GM12891 (cell line): ENCODE results near the gene UNC13C.

Source experiments
- DNase-seq: peaks from one replicate; pipeline ENCODE4 v3.0.0; 2011; ENCODE audit warnings: low spot score; ENCODE audit not compliant: insufficient read length
- FAIRE-seq: peaks from 2 replicates; lab custom pipeline; 2011; peaks lifted over from hg19 to GRCh38; lab: Jason Lieb, UNC
- PAX5 ChIP-seq: IDR thresholded peaks from 2 replicates; pipeline ENCODE4 v1.6.1; 2011; ENCODE audit warnings: low read length, moderate library complexity, mild to moderate bottlenecking; ENCODE audit not compliant: insufficient read depth, severe bottlenecking
- POLR2A ChIP-seq: IDR thresholded peaks from 2 replicates; pipeline ENCODE4 v1.6.1; 2011; ENCODE audit warnings: low read depth, low read length, control low read depth
- POLR2AphosphoS5 ChIP-seq: IDR thresholded peaks from 2 replicates; pipeline ENCODE4 v1.6.1; 2011; ENCODE audit warnings: low read depth, low read length, control low read depth
- POU2F2 ChIP-seq: IDR thresholded peaks from 2 replicates; pipeline ENCODE4 v1.6.1; 2011; ENCODE audit warnings: low read depth, mild to moderate bottlenecking, control low read depth, low read length, moderate library complexity
- SPI1 ChIP-seq: IDR thresholded peaks from 2 replicates; pipeline ENCODE4 v1.6.1; 2011; ENCODE audit warnings: low read depth, low read length, control low read depth
- TAF1 ChIP-seq: IDR thresholded peaks from 2 replicates; pipeline ENCODE4 v1.6.1; 2011; ENCODE audit warnings: low read depth, low read length, control low read depth

Gene UNC13C

GRCh38 chr15:54066403-54066802 lies 88.2 kb downstream of the UNC13C start:
- DNase-seq (no peak), FAIRE-seq (no peak)
- no peak for TF ChIP-seq POU2F2
- no peak for TF ChIP-seq TAF1
- no peak for TF ChIP-seq SPI1
- TF ChIP-seq PAX5 = no peak
- no peak for TF ChIP-seq POLR2AphosphoS5
- TF ChIP-seq POLR2A = no peak

- FAIRE-seq (peak; percentile 5), DNase-seq (peak; percentile 4)
- TF ChIP-seq SPI1 (0 out of 2 replicates have a peak, but pooled peaks have one; percentile 3), POU2F2 (no peak)
Measured at GRCh38 chr15:54082836-54083492, 104.7 kb downstream of the UNC13C start.

- no peak for TF ChIP-seq POLR2AphosphoS5
- no peak for TF ChIP-seq TAF1
- TF ChIP-seq SPI1 = no peak
- no peak for TF ChIP-seq POU2F2
- no peak for TF ChIP-seq PAX5
- TF ChIP-seq POLR2A = no peak
- no peak for DNase-seq
- FAIRE-seq = no peak
Measured at GRCh38 chr15:54083501-54083900, 105.3 kb downstream of the UNC13C start.

- TF ChIP-seq TAF1 (no peak), POLR2A (no peak), SPI1 (no peak), PAX5 (no peak), POLR2AphosphoS5 (no peak), POU2F2 (no peak)
- no peak for DNase-seq
- no peak for FAIRE-seq
Measured at GRCh38 chr15:54083991-54084390, 105.8 kb downstream of the UNC13C start.

GRCh38 chr15:54088837-54089236 lies 110.6 kb downstream of the UNC13C start:
- FAIRE-seq = no peak
- TF ChIP-seq TAF1 (no peak), POLR2AphosphoS5 (no peak), POU2F2 (no peak), POLR2A (no peak), PAX5 (no peak), SPI1 (no peak)
- DNase-seq = no peak

- no peak for FAIRE-seq
- no peak for DNase-seq
- no peak for TF ChIP-seq POU2F2
- TF ChIP-seq TAF1 = no peak
- TF ChIP-seq PAX5 = no peak
- no peak for TF ChIP-seq POLR2AphosphoS5
- no peak for TF ChIP-seq POLR2A
- no peak for TF ChIP-seq SPI1
Measured at GRCh38 chr15:54089776-54090175, 111.5 kb downstream of the UNC13C start.

GRCh38 chr15:54091651-54092050 lies 113.4 kb downstream of the UNC13C start:
- TF ChIP-seq POU2F2 (no peak), POLR2A (no peak), TAF1 (no peak), PAX5 (no peak), SPI1 (no peak)
- DNase-seq (no peak), FAIRE-seq (no peak)

GRCh38 chr15:54094661-54095060 lies 116.4 kb downstream of the UNC13C start:
- no peak for TF ChIP-seq PAX5
- TF ChIP-seq POLR2AphosphoS5 = no peak
- no peak for TF ChIP-seq POLR2A
- no peak for TF ChIP-seq TAF1
- no peak for TF ChIP-seq SPI1
- no peak for TF ChIP-seq POU2F2
- DNase-seq (no peak), FAIRE-seq (no peak)

GRCh38 chr15:54097019-54097418 lies 118.8 kb downstream of the UNC13C start:
- FAIRE-seq (no peak), DNase-seq (no peak)
- no peak for TF ChIP-seq PAX5
- TF ChIP-seq SPI1 = no peak
- TF ChIP-seq POLR2A = no peak
- no peak for TF ChIP-seq TAF1
- TF ChIP-seq POLR2AphosphoS5 = no peak
- TF ChIP-seq POU2F2 = no peak

- TF ChIP-seq POLR2AphosphoS5 = no peak
- no peak for TF ChIP-seq TAF1
- no peak for TF ChIP-seq SPI1
- no peak for TF ChIP-seq POU2F2
- TF ChIP-seq PAX5 = no peak
- no peak for TF ChIP-seq POLR2A
- no peak for FAIRE-seq
- DNase-seq = no peak
Measured at GRCh38 chr15:54099010-54099409, 120.8 kb downstream of the UNC13C start.

- FAIRE-seq = no peak
- TF ChIP-seq TAF1 (no peak), POLR2AphosphoS5 (no peak), PAX5 (no peak), POU2F2 (no peak), POLR2A (no peak), SPI1 (no peak)
- DNase-seq = no peak
Measured at GRCh38 chr15:54101664-54102270, 123.5 kb downstream of the UNC13C start.
